HCT116 (cell line): ENCODE data around the gene SEMA4D.

ENCODE experiments used
- CTCF ChIP-seq, 3 experiments: fragments of 200-600 bp in 1 of 3; sonication (generic) in 1 of 3; IDR thresholded peaks in 2 of 3; conservative IDR thresholded peaks in 1 of 3; 2 replicates each; pipeline ENCODE4 v1.5.1; 2012 to 2017; ENCODE audit warnings: low read depth in 2 of 3, low read length in 2 of 3, antibody characterized with exemption in 1 of 3, borderline replicate concordance in 1 of 3, control low read depth in 1 of 3, mild to moderate bottlenecking in 1 of 3, mixed read lengths in 1 of 3, mixed run types in 1 of 3, moderate library complexity in 1 of 3; ENCODE audit not compliant: insufficient read depth in 1 of 3
- EZH2 ChIP-seq: fragments of 200-600 bp; sonication (generic); IDR thresholded peaks from 2 replicates; pipeline ENCODE4 v1.6.1; 2017; ENCODE audit warnings: antibody characterized with exemption, mixed run types
- JUND ChIP-seq: IDR thresholded peaks from 2 replicates; pipeline ENCODE4 v1.6.1; 2012
- POLR2A ChIP-seq: IDR thresholded peaks from 2 replicates; pipeline ENCODE4 v1.7.0; 2011; ENCODE audit warnings: borderline replicate concordance; ENCODE audit not compliant: insufficient read depth, insufficient read length; ENCODE audit errors: extremely low read depth
- POLR2AphosphoS5 ChIP-seq: IDR thresholded peaks from 2 replicates; pipeline ENCODE4 v1.6.1; 2011; ENCODE audit warnings: mild to moderate bottlenecking, low read depth, low read length, moderate library complexity
- REST ChIP-seq: IDR thresholded peaks from 2 replicates; pipeline ENCODE4 v1.6.1; 2012; ENCODE audit warnings: low read depth
- SIN3A ChIP-seq: IDR thresholded peaks from 2 replicates; pipeline ENCODE4 v1.6.1; 2012; ENCODE audit warnings: low read depth
- SRF ChIP-seq: IDR thresholded peaks from 2 replicates; pipeline ENCODE4 v1.6.1; 2012; ENCODE audit warnings: low read depth

GRCh38 chr9:89380437-89381307 lies 117.2 kb downstream of the SEMA4D start:
- TF ChIP-seq POLR2A, result no peak
- TF ChIP-seq CTCF (IDR thresholded peaks at IDR 0.05 in 2 of 3, conservative IDR thresholded peaks at IDR 0.05 in 1 of 3; ENCODE audit: borderline replicate concordance in 1 of 3, insufficient read depth in 1 of 3, low read depth in 2 of 3, low read length in 2 of 3), result no peak
- no peak for TF ChIP-seq JUND
- TF ChIP-seq EZH2, result no peak
- TF ChIP-seq POLR2AphosphoS5, result no peak
- no peak for TF ChIP-seq REST
- no peak for TF ChIP-seq SRF
- no peak for TF ChIP-seq SIN3A
